ENCODE data around the gene FKBP1B.
"Not testable (repeated sequence)": the region's sequence is repeated elsewhere in the genome, so short reads cannot be mapped to it uniquely, and the experiment has no call there.

FKBP1B gene

GRCh38 chr2:24072259-24072658 lies 22.7 kb downstream of the FKBP1B start:
- no peak for DNase-seq

- no peak for DNase-seq
Observed at GRCh38 chr2:24073816-24074215, 24.3 kb downstream of the FKBP1B start.

- DNase-seq = no peak
Observed at GRCh38 chr2:24075259-24075658, 25.7 kb downstream of the FKBP1B start.

GRCh38 chr2:24075915-24076848 lies 26.6 kb downstream of the FKBP1B start, which contains the start of gene SF3B6:
TSS of gene SF3B6 (minus strand) at chr2:24076326. CDS start at chr2:24076229, 97 bp downstream.
- DNase-seq = peak; percentile 98 to 100 (median 99)

GRCh38 chr2:24076849-24077534 lies 27.5 kb downstream of the FKBP1B start:
- DNase-seq = peak; percentile 48 to 70 (median 57)

- no peak for DNase-seq
Observed at GRCh38 chr2:24077535-24077877, 28.0 kb downstream of the FKBP1B start.

GRCh38 chr2:24077879-24078278 lies 28.3 kb downstream of the FKBP1B start:
- DNase-seq = peak in 1 of 4 experiments; percentile 6

GRCh38 chr2:24080701-24081100 lies 31.2 kb downstream of the FKBP1B start:
- no peak for DNase-seq

- no peak for DNase-seq
Observed at GRCh38 chr2:24082787-24083566, 33.4 kb downstream of the FKBP1B start.

- peak; percentile 78 to 90 (median 88) for DNase-seq
Observed at GRCh38 chr2:24083567-24084385, 34.2 kb downstream of the FKBP1B start.

GRCh38 chr2:24084386-24085199 lies 35.1 kb downstream of the FKBP1B start, which contains the start of gene TP53I3:
TSS of gene TP53I3 (minus strand) at chr2:24084834. CDS start at chr2:24084326, 508 bp downstream.
- DNase-seq = peak; percentile 93 to 97 (median 96)

- DNase-seq = no peak
Observed at GRCh38 chr2:24085200-24085489, 35.6 kb downstream of the FKBP1B start.

GRCh38 chr2:24086241-24086640 lies 36.7 kb downstream of the FKBP1B start:
- no peak for DNase-seq

GRCh38 chr2:24087032-24087431 lies 37.5 kb downstream of the FKBP1B start:
- DNase-seq = no peak

- no peak for DNase-seq
Observed at GRCh38 chr2:24088821-24089359, 39.3 kb downstream of the FKBP1B start.

- DNase-seq = not testable (repeated sequence)
Observed at GRCh38 chr2:24093270-24093669, 43.7 kb downstream of the FKBP1B start.

GRCh38 chr2:24095171-24095677 lies 45.7 kb downstream of the FKBP1B start:
- DNase-seq = not testable (repeated sequence)

- DNase-seq = not testable (repeated sequence)
Observed at GRCh38 chr2:24100732-24101131, 51.2 kb downstream of the FKBP1B start.

GRCh38 chr2:24101992-24102391 lies 52.5 kb downstream of the FKBP1B start:
- DNase-seq = no peak

GRCh38 chr2:24102677-24103076 lies 53.1 kb downstream of the FKBP1B start:
- no peak for DNase-seq
